A673 (cell line): ENCODE data around the gene PSMB8.

Experiments
- CTCF ChIP-seq: fragments of 300-800, 200-600 bp; sonication (generic); conservative IDR thresholded peaks from 2 replicates; pipeline ENCODE4 v1.5.1; 2017; ENCODE audit warnings: low read depth, mild to moderate bottlenecking, antibody characterized with exemption, low read length, moderate library complexity, mixed read lengths
- EZH2 ChIP-seq: fragments of 200-600 bp; sonication (generic); IDR thresholded peaks from 2 replicates; pipeline ENCODE4 v1.6.1; 2017; ENCODE audit warnings: borderline replicate concordance, low read depth, mild to moderate bottlenecking, mixed read lengths, antibody characterized with exemption, low read length; ENCODE audit not compliant: poor library complexity, severe bottlenecking

GRCh38 chr6:32876603-32877002 is 32.8 kb upstream of the PSMB8 start:
- TF ChIP-seq EZH2 (no peak), CTCF (no peak)
